GM18502 (cell line): ENCODE measurements around the gene RFPL3.
"Not testable (repeated sequence)": the region's sequence is repeated elsewhere in the genome, so short reads cannot be mapped to it uniquely, and the experiment has no call there.

Source experiments
- ATAC-seq: cut with Tn5 transposase; IDR thresholded peaks from one replicate; pipeline ENCODE4 v1.9.1; 2021; ENCODE audit warnings: mild to moderate bottlenecking; ENCODE audit not compliant: unreplicated experiment, poor library complexity

The RFPL3 gene

DNA sequence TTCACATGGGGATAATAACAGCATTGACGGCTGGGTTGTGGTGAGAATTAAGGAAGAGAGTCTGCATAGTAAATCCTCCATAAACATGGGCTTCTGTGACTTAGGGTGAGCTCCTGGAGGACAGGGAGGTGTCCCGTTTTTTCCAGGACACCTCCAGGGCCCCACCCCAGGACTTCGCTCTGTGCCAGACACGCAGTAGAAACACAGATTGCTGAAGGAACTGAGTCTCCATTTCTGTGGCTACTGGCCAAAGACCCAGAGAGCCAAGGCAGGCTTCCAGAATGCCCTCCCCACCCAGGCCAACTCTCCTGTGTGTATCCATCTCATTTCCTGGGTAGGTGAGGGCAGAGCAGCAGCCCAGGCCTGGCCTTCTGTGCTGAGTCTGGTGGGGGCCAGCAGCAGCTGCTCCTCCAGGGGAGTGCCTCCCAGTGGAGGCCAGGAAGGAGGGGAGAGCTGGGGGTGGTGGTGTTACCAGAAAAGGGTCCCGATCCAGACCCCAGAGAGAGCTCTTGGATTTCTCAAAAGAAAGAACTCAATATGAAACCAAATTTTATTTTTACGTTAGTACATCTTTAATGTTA is 9.5 kb upstream of the RFPL3 start:
- no peak for ATAC-seq

DNA sequence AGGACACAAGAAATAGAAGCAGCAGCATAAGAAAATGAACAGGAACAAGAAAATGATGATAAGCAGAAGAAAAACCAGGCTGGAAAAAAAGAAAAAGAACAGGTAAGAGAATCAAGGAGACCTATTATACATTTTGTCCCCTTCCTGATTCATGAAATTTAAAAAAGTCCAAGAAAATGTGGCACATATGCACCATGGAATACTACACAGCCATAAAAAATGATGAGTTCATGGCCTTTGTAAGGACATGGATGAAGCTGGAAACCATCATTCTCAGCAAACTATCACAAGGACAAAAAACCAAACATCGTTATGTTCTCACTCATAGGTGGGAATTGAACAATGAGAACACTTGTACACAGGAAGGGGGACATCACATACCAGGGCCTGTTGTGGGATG is 5.8 kb upstream of the RFPL3 start:
- not testable (repeated sequence) for ATAC-seq

DNA sequence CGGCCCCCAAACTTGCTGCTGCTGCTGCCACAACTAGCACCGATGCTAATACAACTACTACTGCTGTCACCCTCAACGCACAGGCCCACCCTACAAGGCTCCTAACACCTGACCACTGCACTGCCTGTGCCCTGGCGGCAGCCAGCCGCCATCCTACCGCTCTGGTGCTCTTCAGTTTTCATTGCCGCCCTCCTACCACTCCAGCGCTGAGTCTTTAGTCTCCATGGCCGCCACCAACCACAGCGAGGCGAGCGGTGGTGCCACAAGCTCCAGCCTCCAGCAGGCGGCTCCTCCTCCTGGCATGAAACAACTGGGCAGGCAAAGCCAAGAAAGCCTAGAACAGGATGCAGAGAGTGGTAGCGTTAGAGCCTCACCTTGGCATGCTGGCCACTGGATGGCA is 5.0 kb upstream of the RFPL3 start:
- no peak for ATAC-seq

DNA sequence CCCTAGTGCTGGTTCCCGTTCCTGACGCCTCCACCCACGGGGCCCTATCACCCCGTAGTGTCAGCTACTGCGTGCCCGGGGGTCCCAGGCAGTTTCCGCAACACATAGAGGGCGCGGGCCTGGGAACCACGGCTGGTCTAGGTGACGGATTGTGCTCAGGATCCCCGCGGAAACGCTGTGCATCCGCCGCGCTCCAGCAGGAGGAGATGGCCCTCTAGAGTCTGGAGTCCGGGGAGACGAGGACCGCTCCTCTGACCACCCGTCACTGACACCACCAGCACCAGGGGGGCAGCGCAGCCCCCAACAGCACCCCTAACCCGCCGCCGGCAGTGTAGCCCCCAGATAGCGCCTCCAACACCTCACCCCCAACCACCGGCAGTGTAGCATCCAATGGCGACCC is 4.4 kb upstream of the RFPL3 start:
- no peak for ATAC-seq

DNA sequence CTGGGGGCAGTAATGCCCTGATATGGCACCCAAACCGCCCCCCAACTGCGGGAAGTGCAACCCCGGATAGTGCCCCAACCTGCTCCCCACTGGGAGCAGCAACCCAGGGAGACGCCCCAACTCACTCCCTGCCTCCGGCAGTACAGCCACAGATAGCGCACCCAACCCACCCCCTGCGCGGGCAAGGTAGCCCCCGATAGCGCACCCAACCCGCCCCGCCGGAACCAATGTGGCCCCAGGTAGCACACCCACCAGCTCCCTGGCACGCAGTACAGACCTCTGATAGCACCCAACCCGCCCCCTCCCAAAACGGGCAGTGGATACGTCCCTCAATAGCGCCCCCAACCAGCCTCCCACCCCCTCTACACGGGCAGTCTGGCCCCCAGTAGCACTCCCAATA is 3.8 kb upstream of the RFPL3 start:
- ATAC-seq, result no peak

DNA sequence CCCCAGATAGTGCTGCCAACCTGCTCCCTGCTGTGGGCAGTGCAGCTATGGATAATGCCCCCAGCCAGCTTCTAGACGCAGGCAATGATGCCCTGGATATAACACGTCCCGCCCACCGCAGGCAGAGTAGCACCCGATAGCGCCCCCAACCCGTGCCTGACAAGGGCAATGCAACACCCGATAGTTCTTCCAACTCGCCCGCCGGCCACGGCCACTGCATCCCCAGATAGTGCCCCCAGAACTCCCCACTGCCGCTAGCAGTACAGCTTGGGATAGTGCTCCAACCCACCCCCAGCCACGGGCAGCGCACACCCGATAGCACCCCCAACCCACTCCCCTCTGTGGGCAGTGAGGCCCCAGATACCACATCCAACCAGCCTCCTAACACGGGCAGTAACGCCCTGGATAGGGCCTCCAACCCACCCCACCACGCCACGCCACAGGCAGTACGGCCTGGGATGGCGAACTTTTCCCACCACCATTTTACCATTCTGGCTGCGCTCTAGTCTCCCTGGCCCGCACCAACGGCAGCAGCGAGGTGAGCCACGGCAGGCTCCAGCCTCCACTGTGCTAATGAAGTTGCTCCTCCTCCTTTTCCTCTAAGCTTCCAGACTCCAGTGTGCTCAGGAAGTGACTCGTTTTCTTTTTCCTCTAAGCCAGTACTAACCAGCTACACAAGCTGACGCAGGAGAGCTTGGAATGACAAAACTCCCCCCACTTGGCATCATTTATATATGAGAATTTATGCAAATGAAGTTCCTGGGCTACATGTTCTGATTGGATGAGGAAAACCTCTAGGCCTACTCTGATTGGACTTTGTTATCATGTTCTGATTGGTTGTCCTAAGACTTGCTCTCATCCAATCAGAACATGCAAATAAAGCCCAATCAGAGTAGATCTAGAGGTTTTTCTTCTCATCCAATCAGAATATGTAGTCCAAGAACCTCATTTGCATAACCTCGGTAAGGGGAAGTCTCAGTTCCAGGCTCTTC is 3.0 kb upstream of the RFPL3 start:
- no peak for ATAC-seq

DNA sequence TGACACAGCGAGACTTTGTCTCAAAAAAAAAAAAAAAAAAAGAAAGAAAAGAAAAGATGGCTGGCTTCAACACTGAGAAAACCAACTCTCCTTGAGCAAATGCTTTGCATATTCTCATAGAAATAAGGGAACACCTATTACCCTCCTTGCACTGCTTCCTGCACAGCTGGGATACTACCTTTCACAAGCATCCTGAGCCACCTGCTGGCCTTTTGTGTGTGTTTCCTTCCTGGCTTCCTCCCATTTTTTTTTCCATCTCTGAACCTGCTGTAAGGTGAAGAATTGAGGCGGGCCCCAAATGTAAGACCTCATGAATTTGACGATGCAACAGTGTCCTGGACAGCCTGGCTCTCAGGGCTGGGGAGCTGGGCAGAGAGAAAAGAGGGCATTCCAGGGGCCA is 1.9 kb upstream of the RFPL3 start:
- ATAC-seq, result no peak

DNA sequence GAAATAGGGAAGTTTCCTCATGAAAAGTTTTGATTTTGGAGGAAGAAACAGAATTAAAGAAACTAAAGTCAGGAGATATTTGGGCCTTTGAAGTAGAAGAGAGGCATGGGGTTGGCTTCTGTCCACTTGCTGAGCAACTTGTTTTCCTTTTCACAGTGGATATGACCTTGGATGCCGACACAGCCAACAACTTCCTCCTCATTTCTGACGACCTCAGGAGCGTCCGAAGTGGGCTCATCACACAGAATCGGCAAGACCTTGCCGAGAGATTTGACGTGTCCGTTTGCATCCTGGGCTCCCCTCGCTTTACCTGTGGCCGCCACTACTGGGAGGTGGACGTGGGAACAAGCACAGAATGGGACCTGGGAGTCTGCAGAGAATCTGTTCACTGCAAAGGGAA is 2.4 kb downstream of the RFPL3 start:
- not testable (repeated sequence) for ATAC-seq

DNA sequence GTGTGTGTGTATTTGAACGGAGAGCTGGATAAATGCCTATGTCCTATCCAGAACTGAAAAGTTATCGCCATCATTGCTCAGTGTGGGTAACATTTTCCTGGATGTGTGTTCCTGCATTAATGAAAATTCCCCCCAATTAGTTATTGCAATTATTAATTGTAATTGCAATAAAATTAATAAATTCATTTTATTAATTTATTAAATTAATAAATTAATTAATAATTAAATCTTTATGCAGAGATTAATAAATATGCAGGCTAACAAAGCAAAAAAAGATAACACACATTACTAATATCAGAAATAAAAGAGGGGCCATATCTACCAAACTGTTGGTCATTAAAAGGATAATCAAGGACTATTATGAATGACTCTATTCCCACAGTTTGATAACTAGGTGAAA is 3.6 kb downstream of the RFPL3 start:
- ATAC-seq, result no peak

DNA sequence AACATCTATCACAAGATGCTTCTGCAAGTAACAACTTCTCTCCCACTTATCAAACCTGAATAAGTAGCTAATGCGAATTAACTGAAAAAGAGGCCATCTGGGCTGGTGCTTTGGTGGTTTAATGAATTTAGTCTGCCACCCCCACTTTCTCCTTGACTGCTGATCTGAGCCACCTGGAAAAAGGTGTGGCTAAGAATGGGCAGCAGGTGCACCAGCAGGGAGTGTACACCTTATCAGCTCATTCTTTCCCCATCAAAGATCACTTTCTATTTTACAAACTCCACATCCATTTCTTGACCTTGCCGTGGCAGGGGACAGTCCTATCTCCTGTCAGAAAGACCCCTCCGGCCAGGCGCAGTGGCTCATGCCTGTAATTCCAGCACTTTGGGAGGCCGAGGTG is 6.5 kb downstream of the RFPL3 start:
- ATAC-seq, result no peak

DNA sequence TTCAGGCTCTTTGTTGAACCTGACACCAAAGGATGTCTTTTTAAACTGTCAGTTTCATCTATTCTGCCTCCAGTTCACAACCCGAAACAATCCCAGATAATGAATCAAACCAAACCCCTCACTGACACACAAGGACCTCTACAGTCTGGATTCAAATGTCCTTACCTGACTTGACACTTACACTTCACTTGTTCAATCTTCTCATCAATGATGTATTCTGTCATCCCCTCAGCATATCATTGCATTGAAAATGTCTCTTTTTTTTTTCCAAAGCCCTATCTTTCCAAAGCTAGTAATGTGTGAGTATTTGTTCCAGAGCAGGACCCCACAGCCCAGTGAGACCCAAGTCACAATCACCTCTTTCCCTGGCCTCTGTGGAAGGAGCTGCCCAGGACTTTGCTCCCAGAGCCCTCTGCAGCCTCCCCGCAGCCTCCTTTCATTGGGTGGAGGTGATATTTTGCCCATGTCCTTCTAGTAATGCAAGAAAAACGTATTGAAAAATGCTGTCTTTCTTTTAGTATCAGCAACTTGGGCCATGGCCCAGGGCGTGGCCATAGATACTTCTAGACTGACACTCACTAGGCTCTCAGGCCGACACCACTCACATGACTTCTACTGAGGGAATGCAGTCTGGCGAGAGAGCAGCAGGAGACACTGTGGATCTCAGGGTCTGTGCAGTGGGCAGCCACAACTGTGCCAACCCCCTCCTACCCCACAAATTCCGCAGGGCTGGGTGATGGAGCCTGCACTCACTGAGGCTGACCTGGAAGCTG is 18.2 kb downstream of the RFPL3 start:
- ATAC-seq, result no peak

DNA sequence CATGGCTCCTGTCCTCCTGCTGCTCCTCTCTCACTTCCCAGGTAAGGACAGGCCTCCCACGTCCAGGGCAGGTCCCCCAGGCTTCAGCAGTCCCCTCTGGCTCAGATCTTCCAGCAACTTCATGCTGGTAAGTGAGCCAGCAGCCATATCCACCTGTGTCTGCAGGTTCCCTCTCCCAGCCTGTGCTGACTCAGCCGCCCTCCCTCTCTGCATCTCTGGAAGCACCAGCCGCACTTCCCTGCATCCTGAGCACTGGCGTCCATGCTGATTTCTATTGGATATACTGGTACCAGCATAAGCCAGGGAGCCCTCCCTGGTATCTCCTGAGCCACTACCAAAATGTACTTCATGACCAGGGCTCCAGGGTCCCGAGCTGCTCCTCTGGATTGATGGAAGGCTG is 19.0 kb downstream of the RFPL3 start:
- no peak for ATAC-seq

DNA sequence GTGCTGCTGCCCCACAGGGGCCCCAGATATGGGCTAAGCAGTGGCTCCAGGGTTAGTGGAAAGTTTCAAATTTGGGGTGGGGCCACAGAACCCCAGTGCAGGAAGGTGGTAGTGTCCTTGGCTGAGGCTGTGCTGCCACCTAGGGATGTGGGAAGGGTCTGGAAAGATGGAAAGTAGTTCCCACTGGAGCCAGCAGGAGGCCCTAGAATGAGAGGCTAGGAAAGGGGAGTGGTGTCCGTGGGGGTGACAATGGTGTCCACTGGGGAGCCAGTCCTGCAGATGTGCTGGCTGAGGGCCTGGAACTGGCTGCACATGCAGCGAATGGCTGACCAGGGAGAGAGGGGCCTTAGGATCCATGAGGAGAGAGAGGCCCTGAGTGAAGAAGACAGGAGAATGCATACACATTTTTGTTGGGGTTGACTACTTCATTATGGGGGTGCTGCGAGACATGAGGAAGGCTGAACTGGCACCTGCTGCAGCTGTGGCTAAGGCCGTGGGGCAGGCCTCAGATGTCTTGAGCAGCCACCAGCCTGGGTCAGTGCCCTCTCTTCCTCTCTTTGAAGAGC is 21.1 kb downstream of the RFPL3 start:
- no peak for ATAC-seq

DNA sequence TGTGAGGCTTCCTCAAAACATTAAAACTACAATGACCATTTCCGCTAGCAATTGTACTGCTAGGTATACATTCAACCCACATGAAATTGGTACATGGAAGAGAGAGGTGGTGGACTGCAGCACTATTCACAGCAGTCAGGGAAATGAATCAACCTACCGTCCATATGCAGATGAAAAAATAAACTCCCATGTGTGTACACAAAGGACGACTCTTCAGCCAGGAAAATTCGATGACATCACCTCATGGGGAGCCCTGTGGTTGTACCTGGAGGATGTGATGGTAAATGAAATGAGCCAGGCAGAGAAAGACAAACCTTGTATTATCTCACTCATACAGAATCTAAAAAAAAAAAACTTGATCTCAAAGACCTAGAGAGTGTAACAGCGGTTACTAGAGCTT is 23.3 kb downstream of the RFPL3 start:
- ATAC-seq, result no peak

DNA sequence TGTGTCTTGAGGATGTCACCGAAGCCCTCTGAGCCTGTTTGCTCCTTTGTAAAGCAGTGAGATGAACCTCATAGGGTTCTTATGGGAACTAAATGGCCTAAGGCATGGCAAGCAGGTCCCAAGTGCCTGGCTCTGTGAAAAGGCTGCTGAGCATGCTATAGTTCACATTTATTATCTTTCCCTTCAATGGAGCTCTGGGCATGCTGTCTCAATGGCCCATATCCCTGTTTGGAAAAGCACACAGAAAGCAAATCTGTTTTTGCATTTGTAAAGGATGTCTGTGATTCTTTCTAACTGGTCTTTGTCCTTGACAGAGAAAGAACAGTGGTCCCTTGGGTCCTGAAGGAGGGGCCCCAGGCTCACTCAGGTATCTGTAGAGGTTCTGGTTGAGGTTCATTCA is 28.0 kb downstream of the RFPL3 start:
- ATAC-seq, result no peak

DNA sequence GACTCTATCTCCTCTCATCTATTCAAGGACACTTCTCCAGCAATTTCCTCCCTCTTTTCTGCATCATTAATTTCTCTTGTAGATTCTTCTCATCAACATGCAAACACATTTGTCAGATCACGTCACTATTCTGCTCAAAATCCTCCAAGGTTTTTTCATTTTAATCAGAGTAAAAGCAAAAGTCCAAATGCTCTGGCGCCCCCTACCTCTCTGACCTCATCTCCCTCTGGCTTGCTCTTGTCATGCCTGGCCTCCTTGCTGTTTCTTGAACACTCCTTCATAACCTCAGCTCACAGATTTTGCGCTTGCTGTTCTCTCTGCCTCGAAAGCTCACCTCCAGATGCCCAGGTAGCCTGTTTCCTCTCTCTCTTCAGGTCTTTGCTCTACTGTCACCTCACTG is 32.0 kb downstream of the RFPL3 start:
- no peak for ATAC-seq

DNA sequence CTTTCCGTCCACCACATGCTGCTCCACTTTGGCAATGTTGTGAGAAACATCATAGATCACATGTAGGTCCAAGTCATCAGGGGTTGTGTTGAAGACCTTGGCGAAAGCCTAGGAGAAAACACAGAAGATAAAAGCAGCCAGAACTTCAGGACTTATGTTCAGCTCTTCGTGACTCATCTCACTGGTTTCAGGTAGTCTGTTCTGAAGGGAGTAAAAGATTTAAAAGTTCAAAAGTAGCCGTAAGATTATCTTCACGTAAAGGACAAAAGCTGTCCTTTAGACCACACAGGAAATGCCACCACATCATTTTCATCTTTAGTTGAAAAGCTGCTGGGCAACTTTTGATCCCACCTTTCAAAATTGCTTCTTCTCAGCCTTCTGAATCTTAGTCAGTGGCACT is 37.4 kb downstream of the RFPL3 start:
- ATAC-seq, result no peak

DNA sequence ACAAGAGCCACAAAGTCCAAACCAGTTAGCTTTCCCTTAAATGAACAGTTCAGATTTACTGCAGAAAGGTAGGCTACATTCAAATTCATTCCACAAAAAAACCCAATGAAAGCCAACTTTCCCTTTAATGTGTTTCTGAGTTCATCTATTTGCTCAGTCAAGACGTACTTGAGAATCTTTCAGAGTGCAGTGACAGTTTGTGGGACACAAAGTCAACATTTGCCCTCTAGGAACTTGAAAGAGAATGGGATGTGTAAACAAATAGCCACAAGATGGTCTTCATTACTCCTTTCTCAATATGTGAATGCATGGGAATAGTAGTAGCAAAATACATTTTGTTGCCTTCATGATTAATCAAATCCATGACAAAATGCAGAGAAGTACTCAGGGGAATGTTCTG is 38.6 kb downstream of the RFPL3 start:
- ATAC-seq, result no peak

DNA sequence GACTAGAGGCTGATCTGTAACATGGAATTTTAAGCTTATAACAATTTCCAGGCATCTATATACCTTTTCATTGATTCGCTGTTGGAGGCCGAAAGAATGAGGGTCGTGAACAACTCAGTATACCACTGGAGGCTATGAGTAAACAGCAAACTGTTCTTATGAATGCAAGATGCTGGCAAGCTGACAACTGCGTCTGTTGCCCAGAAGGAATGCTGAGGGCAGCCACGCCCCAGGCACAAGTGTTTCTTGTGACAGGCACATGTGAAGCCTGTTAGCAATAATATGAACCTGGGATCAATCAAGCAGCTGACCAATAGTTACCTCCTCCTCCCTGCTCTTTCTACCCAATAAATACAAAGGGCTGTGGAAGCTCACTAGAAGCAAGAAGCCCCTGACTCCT is 39.1 kb downstream of the RFPL3 start:
- no peak for ATAC-seq

DNA sequence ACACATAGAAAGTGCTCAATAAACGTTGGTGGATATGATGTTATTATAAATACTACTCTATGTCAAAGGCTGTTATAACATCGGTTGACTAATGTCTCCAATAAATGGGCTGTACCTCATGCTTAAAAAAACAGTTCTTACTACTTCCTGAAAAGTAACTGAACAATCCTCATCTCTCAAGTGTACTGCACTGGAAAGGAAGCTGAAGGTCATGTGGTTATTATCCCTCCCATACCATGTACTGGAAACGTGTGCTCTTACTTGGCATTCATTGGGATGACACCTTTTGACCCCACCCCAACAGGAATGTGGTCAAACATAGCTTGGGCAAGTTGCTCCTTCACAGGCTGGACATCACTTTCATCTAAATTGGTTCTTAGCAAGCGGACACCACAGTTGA is 43.8 kb downstream of the RFPL3 start:
- no peak for ATAC-seq

DNA sequence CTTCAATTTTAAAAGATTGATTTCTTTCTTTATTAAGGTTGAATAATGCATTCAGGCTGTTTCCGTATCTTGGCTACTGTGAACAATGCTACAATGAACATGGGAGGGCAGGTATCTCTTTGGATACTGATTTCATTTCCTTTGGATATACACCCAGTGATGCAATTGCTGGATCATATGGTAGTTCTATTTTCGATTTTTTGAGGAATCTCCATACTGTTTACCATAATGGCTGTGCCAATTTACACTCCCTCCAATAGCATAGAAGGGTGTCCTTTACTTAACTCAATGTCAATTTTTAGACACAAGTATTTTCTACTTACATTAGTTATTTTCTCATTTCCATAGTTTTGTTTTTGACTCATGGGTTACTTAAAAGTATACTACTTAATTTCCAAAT is 46.4 kb downstream of the RFPL3 start:
- ATAC-seq, result no peak
